Stimulated activated CD4-positive, alpha-beta T cell treated with anti-CD3 and anti-CD28 coated beads, TNF-alpha, amount 100 ng/mL, for 24 hours (primary cell): ENCODE results near the gene ACOT8.
"Not testable (repeated sequence)": the region's sequence is repeated elsewhere in the genome, so short reads cannot be mapped to it uniquely, and the experiment has no call there.

Source experiments
- DNase-seq, 3 experiments: peaks; one replicate each; pipeline ENCODE4 v3.0.0-alpha.2; 2020; ENCODE audit warnings: low read depth in 3 of 3

Gene ACOT8

DNA sequence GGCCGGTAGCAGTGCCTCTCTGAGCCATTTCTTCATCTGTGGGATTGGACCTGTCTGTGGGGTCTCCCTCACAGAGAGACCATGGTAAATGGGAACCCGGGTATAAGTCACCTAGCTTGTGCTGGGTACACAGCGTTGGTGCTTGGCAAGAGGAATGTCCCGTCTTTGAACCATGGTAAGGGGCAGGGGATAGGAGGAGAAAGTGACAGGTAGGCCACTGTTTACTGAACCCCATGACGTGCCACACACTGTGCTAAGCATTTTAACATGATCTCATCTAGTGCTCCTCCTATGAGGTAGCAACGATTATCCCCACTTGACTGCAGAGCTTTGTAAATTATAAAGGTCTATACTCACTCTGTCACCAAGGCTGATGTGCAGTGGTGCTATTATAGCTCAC lies 29.5 kb downstream of the ACOT8 start:
- no peak for DNase-seq

GRCh38 chr20:45827030-45827652 lies 30.1 kb downstream of the ACOT8 start, which contains the start of gene TNNC2:
TNNC2 (minus strand) TSS chr20:45827312; CDS start chr20:45827248, 64 bp downstream.
- DNase-seq: no peak

DNA sequence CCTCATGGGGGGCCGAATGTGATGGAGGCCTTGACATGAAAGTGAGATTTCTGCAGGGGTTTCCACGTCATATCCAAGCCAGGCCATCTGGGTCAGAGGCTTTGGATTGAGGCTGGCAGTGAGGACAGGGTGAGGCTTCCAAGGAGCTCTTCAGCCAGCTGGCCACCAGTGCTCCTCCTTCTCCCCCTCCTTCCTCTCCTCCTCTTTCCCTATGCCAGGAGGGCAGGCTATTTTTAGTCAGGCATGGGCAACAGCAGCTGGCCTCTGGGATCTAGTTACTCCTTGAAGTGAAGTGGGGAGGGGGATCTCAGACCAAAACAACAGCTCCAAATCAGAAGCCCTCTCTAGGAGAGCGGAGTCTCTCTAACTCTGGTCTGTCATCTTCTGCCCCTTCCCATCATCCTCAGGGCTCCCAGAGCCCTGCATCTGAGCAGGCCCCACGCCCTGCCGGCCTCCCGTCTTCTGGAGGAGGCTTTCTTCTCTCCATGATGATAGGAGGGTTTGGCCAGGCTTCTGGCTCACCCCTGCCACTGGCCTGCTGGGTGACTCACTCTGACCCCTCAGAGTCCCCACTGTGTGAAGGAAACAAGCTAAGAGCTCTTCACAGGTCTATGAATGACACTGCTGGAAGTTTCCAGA lies 30.7 kb downstream of the ACOT8 start:
- no peak for DNase-seq

DNA sequence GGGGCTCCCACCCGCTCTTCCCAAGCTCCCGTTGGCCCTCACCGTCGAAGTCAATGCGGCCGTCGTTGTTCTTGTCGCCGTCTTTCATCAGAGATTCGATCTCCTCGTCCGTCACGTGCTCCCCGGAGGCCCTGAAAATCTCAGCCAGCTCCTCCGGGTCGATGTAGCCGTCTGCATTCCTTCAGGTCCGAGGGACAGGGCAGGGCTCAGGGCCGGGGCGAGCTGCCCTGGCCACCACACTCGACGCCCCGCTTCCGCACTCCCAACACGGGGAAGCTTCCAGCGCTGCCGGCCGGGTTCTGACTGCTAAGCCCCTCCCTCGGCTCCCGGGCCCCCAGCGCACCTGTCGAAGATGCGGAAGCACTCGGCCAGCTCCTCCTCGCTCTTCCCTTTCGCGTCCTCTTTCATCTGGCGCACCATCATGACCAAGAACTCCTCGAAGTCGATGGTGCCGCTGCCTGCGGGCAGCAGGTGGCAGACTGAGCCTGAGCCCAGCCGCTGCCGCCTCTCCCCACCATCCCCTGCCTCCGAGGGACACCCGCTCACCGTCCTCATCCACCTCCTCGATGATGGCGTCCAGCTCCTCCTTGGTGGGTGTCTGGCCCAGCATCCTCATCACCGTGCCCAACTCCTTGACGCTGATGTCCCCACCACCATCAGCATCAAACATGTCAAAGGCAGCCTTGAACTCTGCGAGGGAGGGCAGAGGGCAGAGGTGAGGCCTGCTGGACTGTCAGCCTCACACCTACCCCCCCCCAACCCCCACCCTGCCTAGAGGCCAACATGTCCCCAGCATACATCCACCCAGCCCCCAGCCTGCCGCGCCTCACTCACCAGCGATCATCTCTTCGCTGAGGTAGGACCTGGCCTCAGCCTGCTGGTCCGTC lies 33.0 kb downstream of the ACOT8 start:
- DNase-seq: peak in 2 of 3 experiments; percentile 22 to 44

- no peak for DNase-seq
These were observed 34.3 kb downstream of the ACOT8 start for GRCh38 chr20:45822857-45823256.

- DNase-seq: no peak
These were observed 35.2 kb downstream of the ACOT8 start for GRCh38 chr20:45821947-45822346.

DNA sequence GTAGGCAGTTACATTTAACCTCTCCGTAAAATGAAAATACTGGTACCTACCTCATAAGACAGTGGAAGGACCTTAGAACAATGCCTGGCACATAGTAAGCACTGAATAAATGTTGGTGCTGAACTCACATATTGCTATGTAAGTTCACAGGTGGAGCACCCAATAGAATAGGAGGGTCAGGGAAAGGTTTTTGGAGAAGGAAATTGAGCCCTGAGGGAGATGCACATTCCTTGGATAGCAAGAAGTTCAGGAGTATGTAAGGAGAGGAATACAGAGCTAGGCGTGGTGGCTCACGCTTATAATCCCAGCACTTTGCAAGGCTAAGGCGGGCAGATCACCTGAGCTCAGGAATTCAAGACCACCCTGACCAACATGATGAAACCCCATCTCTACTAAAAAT lies 37.7 kb downstream of the ACOT8 start:
- no peak for DNase-seq

DNA sequence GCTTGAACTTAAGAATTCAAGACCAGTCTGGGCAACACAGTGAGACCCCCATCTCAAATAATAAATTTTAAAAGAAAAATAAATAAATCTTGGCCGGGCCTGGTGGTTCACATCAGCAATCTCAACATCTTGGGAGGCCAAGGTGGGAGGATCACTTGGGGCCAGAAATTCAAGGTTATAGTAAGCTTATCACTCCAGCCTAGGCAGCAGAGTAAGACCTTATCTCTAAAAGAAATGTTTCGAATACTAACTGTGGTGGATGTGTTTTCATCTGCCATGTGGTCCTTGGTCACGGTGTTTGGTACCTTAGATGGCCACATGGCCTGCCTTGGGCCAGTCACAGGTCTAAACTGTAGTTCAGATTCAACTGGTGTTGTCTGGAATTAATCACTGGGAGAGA lies 39.0 kb downstream of the ACOT8 start:
- DNase-seq: no peak

DNA sequence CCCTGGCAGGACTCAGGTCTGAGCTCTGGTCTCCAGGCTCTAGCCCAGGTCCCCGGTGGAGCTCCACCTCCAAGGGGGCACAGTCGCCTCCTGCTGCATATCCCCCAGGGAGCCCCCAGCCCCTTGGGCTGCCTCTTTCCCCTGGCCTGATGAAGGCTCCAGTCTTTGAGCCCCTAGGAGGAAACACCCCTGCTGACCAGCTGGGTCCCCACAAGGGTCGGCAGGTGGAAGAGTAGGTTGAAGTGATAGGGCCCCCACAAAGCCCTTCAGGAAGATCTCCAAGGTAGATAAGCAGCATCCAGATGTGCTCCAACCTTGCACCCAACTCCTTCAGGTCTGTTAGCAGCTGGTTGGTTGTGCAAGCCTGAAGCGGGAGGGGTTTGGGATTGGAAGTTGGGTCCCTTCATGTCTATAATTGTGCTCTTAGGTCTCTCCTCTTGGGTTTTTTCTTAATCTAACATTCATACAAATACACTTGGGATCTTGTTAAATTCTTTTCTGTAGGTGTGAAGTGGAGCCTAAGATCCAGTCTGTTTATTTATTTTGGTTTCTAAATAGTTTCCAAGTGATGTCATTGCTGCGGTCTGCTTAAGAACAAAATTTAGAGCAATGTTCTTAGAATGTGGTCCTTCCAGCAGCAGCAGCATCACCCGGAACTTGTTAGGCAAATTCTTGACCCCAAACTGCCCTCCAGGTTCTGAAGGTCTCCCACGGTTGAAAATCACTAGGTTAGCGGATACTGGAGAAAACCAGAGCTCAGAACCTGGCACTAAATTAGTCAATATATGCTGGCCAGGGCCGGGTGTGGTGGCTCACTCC lies 39.6 kb downstream of the ACOT8 start:
- DNase-seq: no peak

GRCh38 chr20:45816951-45817350 lies 40.2 kb downstream of the ACOT8 start:
- no peak for DNase-seq

DNA sequence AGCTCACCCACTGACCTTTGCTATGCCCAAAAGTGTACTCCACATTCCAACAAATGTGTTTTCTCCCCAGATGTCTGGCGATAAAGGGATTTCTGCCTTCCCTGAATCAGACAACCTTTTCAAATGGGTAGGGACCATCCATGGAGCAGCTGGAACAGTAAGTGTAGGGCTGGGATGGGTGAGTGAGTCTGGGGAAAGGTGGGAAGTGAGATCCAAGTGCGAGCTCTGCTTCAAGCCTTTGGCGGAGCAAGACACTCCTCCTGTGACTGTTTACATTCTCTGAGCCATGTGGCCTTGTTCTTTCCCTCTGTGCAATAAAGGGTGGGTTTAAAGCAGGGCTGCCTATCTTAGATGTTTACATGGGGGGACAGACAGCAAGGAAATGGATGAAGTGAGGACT lies 42.9 kb downstream of the ACOT8 start:
- DNase-seq: no peak

GRCh38 chr20:45813489-45813888 lies 43.7 kb downstream of the ACOT8 start:
- DNase-seq: no peak

- no peak for DNase-seq
These were observed 44.2 kb downstream of the ACOT8 start for GRCh38 chr20:45813006-45813340.

GRCh38 chr20:45812157-45813005 lies 44.8 kb downstream of the ACOT8 start, which contains the start of gene UBE2C:
UBE2C (plus strand) TSS chr20:45812644; CDS start chr20:45812696, 52 bp downstream.
- DNase-seq: peak; percentile 86 to 95 (median 93)

DNA sequence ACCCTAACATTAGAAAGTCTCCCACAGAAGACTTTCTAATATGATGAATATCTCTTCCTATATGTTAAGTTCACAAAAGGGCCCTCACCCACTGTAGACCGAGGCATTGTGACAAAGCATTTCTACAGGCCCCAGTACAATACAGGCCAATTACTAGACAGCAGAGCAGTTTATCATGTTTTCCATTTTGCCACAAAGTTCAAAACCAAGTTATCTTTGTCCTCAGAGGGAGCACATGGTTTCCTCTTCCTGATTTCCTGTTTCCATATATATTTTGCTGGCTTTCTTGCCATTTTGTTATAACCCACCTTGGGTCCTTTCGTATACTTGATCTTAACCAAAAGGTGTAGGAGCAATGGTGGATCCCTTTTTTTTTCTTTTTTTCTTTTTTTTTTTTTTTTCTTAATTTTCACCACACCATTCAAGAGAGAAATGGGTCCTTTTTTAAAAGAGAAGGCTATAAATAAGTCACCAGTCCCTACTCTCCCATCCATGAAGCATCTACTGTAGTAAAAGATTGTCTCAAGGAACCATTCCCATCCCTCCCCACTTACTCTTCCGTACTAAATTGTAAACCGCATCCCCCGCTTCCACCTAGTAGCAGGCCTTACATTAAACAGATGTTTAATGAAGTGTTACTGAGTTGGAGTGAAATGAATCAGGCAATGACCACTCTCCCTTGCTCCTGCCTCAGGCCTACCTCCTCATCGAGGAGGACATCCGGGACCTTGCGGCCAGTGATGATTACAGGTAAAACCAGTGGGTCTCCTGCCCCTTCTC lies 46.8 kb downstream of the ACOT8 start:
- DNase-seq: no peak

DNA sequence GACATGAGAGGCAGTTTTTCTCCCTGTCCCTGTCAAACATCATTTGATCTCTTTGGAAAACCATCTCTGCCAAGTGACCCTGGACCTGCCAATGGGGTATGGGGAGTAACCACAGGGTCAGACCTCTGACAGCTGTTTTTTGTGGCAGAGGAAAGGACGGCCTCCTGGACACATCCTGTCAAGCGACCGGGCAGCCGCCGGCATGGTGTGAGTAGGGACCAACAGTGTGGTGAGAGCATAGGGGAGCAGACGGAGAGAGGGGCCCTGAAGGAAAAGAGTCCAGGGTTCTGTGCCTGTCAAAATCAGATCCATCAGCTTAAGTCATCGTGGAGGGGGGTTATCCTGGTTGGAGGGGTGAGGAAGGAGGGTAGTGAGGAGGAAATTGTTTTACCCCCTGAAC lies 55.3 kb downstream of the ACOT8 start:
- DNase-seq: no peak

DNA sequence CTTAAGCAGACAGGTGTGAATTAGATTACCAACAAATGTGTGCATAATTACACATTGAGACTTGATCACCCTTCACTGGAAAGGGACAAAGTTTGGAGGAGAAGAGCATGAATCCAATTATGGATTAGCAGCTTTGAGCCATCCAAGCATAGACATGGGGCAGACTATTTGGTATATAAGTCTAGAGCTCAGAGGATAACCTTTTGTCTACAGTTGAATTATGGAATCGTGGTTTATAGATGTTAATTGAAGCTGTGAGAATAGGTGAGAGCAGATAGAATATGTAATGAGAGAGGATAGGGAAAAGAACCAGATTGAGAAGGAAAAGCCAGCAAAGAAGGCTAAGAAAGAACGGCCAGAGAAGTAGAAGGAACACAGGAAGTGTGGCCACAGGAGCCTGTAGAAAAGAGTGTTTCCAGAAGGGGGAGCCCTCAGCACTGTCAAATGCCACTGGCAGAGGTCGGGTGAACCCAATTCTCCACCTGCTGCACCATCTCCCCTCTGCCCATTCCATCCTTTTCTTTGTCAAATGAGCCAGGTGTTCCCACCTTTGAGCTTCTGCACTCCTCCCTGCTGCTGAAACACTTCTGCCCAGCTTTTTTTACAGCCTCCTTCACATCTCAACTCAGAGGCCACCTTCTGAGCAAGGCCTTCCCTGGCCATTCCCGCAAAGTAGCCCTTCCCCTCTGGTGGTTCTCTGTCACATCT lies 58.1 kb downstream of the ACOT8 start:
- DNase-seq: peak; percentile 30 to 49 (median 38)

DNA sequence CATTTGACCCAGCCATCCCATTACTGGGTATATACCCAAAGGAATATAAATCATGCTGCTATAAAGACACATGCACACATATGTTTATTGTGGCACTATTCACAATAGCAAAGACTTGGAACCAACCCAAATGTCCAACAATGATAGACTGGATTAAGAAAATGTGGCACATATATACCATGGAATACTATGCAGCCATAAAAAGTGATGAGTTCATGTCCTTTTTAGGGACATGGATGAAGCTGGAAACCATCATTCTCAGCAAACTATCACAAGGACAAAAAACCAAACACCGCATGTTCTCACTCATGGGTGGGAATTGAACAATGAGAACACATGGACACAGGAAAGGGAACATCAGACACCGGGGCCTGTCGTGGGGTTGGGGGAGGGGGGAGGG lies 59.2 kb downstream of the ACOT8 start:
- not testable (repeated sequence) for DNase-seq

DNA sequence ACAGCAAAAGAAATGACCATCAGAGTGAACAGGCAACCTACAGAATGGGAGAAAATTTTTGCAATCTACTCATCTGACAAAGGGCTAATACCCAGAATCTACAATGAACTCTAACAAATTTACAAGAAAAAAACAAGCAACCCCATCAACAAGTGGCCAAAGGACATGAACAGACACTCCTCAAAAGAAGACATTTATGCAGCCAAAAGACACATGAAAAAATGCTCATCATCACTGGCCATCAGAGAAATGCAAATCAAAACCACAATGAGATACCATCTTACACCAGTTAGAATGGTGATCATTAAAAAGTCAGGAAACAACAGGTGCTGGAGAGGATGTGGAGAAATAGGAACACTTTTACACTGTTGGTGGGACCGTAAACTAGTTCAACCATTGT lies 59.7 kb downstream of the ACOT8 start:
- DNase-seq: not testable (repeated sequence)
